GM13977 (cell line): Measurements from ENCODE around the gene P2RX4.

Source experiments
- DNase-seq: peaks from one replicate; pipeline ENCODE4 v3.0.0; 2012; ENCODE audit warnings: low spot score
- CTCF ChIP-seq: IDR thresholded peaks from 2 replicates; pipeline ENCODE4 v1.5.1; 2012; ENCODE audit warnings: mild to moderate bottlenecking, control low read depth; ENCODE audit not compliant: insufficient read depth; ENCODE audit errors: extremely low read depth, missing control alignments
- in situ Hi-C: fragments of 300-500 bp; cut with MboI; formaldehyde crosslinking; loops from one replicate; pipeline ENCODE4 v1.12.0; 2022; ENCODE audit warnings: low sequenced_read_pairs, low pct_unique_long_range_greater_than_20kb, mixed read lengths, inconsistent platforms; ENCODE audit not compliant: unreplicated experiment

Gene P2RX4

GRCh38 chr12:121167232-121167820 is 42.6 kb upstream of the P2RX4 start:
- no peak for TF ChIP-seq CTCF
- in situ Hi-C loops: no loop called here
- DNase-seq: no peak

GRCh38 chr12:121167951-121168350 is 42.0 kb upstream of the P2RX4 start:
- no peak for DNase-seq
- in situ Hi-C loops: no loop called here
- TF ChIP-seq CTCF: no peak

GRCh38 chr12:121170151-121170550 is 39.8 kb upstream of the P2RX4 start:
- TF ChIP-seq CTCF: no peak
- in situ Hi-C loops: no loop called here
- no peak for DNase-seq

GRCh38 chr12:121170611-121171260 is 39.2 kb upstream of the P2RX4 start:
- in situ Hi-C loops: no loop called here
- no peak for TF ChIP-seq CTCF
- no peak for DNase-seq

GRCh38 chr12:121172145-121172544 is 37.8 kb upstream of the P2RX4 start:
- in situ Hi-C loops: no loop called here
- DNase-seq: no peak
- no peak for TF ChIP-seq CTCF

- in situ Hi-C loops: no loop called here
- no peak for DNase-seq
- TF ChIP-seq CTCF: no peak
Observed at GRCh38 chr12:121175383-121176119, 34.4 kb upstream of the P2RX4 start.
